Activated B cell treated with CpG ODN at 0.5 μM for 24 hours (primary cell): ENCODE measurements around the gene DLG2. TPM values are rescaled to one million over a fixed set of nuclear protein-coding genes. Genes with fewer than 3 reads are reported as not detected.

Source experiments
- ATAC-seq: fragments of 200-7000 bp; cut with Tn5 transposase; one replicate; pipeline ENCODE4 v1.10.0; 2021; ENCODE audit warnings: low read depth, mild to moderate bottlenecking, moderate library complexity
- CTCF ChIA-PET: fragments of 350-600 bp; sonication (Branson Sonifier 250); formaldehyde crosslinking; loops from one replicate; lab custom pipeline; 2021; ENCODE audit warnings: antibody characterized with exemption; lab: Charles Lee
- POLR2A ChIA-PET: fragments of 350-600 bp; sonication (Branson Sonifier 250); formaldehyde crosslinking; loops from one replicate; lab custom pipeline; 2021; ENCODE audit warnings: antibody characterized with exemption; lab: Charles Lee
- DNase-seq: peaks from one replicate; pipeline ENCODE4 v3.0.0; 2022
- H3K27ac Mint-ChIP-seq: one replicate; pipeline ENCODE4 v1.8.0; 2020; ENCODE audit warnings: mixed read lengths
- H3K27me3 Mint-ChIP-seq: one replicate; pipeline ENCODE4 v1.8.0; 2021; ENCODE audit warnings: mixed read lengths
- H3K36me3 Mint-ChIP-seq: one replicate; pipeline ENCODE4 v1.8.0; 2021; ENCODE audit warnings: low read depth, mixed read lengths
- H3K4me1 Mint-ChIP-seq: one replicate; pipeline ENCODE4 v1.8.0; 2021; ENCODE audit warnings: mixed read lengths
- H3K4me3 Mint-ChIP-seq: one replicate; pipeline ENCODE4 v1.8.0; 2020; ENCODE audit warnings: mild to moderate bottlenecking, mixed read lengths
- H3K9me3 Mint-ChIP-seq: one replicate; pipeline ENCODE4 v1.8.0; 2020; ENCODE audit warnings: mixed read lengths
- CTCF ChIP-seq: fragments of 200-600 bp; IDR thresholded peaks from one replicate; pipeline ENCODE4 v1.8.0; 2022; ENCODE audit warnings: antibody characterized with exemption, mild to moderate bottlenecking
- intact Hi-C: fragments of 100-400 bp; cut with micrococcal nuclease; formaldehyde crosslinking; loops from one replicate; pipeline ENCODE4 v1.15.1; 2024
- total RNA-seq: library from RNA; stranded (reverse); gene quantifications from 2 replicates; pipeline ENCODE4 v1.2.3, GENCODE V29; 2022

The DLG2 gene
- total RNA-seq, 1 donor from 2014 or later = 2.7 TPM

GRCh38 chr11:83881428-83881827, 1745.7 kb downstream of the DLG2 start:
- intact Hi-C loops = no loop called here
- no peak for TF ChIP-seq CTCF
- DNase-seq (no peak), ATAC-seq (no peak)
- no peaks in the 10 kb centered on the region for H3K27me3 Mint-ChIP-seq
- H3K4me3 Mint-ChIP-seq = no peak overlapping the region
- no peaks in the 10 kb centered on the region for H3K36me3 Mint-ChIP-seq
- ChIA-PET POLR2A (no interaction called here), CTCF (no interaction called here)
- no peaks in the 10 kb centered on the region for H3K4me1 Mint-ChIP-seq
- H3K27ac Mint-ChIP-seq = no peak overlapping the region
- no peaks in the 10 kb centered on the region for H3K9me3 Mint-ChIP-seq

GRCh38 chr11:83871054-83871453, 1756.1 kb downstream of the DLG2 start:
- Mint-ChIP-seq H3K27ac (no peak overlapping the region), H3K27me3 (no peaks in the 10 kb centered on the region), H3K36me3 (no peaks in the 10 kb centered on the region), H3K4me1 (peaks cover 6% of the 10 kb centered on the region), H3K9me3 (no peaks in the 10 kb centered on the region), H3K4me3 (no peak overlapping the region)
- ChIA-PET POLR2A (no interaction called here), CTCF (no interaction called here)
- DNase-seq = no peak
- no peak for ATAC-seq
- intact Hi-C loops = no loop called here
- no peak for TF ChIP-seq CTCF

GRCh38 chr11:83866655-83867054, 1760.5 kb downstream of the DLG2 start:
- no peak for DNase-seq
- Mint-ChIP-seq H3K9me3 (no peaks in the 10 kb centered on the region), H3K4me1 (peaks cover 6% of the 10 kb centered on the region), H3K27me3 (no peaks in the 10 kb centered on the region), H3K27ac (no peak overlapping the region), H3K36me3 (no peaks in the 10 kb centered on the region), H3K4me3 (no peak overlapping the region)
- intact Hi-C loops = no loop called here
- TF ChIP-seq CTCF = no peak
- CTCF ChIA-PET = no interaction called here
- POLR2A ChIA-PET = no interaction called here
- ATAC-seq = no peak

GRCh38 chr11:83865636-83866461, 1761.3 kb downstream of the DLG2 start:
- no peak for DNase-seq
- CTCF ChIA-PET = no interaction called here
- intact Hi-C loops = no loop called here
- POLR2A ChIA-PET = no interaction called here
- H3K9me3 Mint-ChIP-seq = peaks cover under 1% of the 10 kb centered on the region
- H3K4me3 Mint-ChIP-seq = no peak overlapping the region
- H3K36me3 Mint-ChIP-seq = no peaks in the 10 kb centered on the region
- no peak overlapping the region for H3K27ac Mint-ChIP-seq
- H3K4me1 Mint-ChIP-seq = peaks cover 1% of the 10 kb centered on the region
- no peak for TF ChIP-seq CTCF
- ATAC-seq = no peak
- H3K27me3 Mint-ChIP-seq = no peaks in the 10 kb centered on the region

GRCh38 chr11:83864412-83865057, 1762.6 kb downstream of the DLG2 start:
- POLR2A ChIA-PET = no interaction called here
- no peak overlapping the region for H3K27ac Mint-ChIP-seq
- no peaks in the 10 kb centered on the region for H3K36me3 Mint-ChIP-seq
- peaks cover 3% of the 10 kb centered on the region for H3K9me3 Mint-ChIP-seq
- ATAC-seq (no peak), DNase-seq (no peak)
- CTCF ChIA-PET = no interaction called here
- no peak for TF ChIP-seq CTCF
- H3K4me3 Mint-ChIP-seq = no peak overlapping the region
- intact Hi-C loops = no loop called here
- no peaks in the 10 kb centered on the region for H3K4me1 Mint-ChIP-seq
- no peaks in the 10 kb centered on the region for H3K27me3 Mint-ChIP-seq
